Esophagus (tissue), 2 donors: ENCODE data around the gene RAP2B. TPM values are rescaled to one million over a fixed set of nuclear protein-coding genes. Genes with fewer than 3 reads are reported as not detected.
"Not testable (repeated sequence)": the region's sequence is repeated elsewhere in the genome, so short reads cannot be mapped to it uniquely, and the experiment has no call there.

ENCODE experiments used
- H3K27ac ChIP-seq, 2 donors: one replicate each; pipeline ENCODE4 v1.5.1; 2013; ENCODE audit warnings: low read depth in 2 of 2, mild to moderate bottlenecking in 2 of 2, inconsistent platforms in 1 of 2, low read length in 1 of 2, moderate library complexity in 1 of 2
- H3K27me3 ChIP-seq, 2 donors: one replicate each; pipeline ENCODE4 v1.6.1; 2013; ENCODE audit warnings: low read length in 2 of 2, control low read depth in 1 of 2, mild to moderate bottlenecking in 1 of 2; ENCODE audit not compliant: insufficient read depth in 2 of 2, control insufficient read depth in 1 of 2
- H3K36me3 ChIP-seq, 2 donors: one replicate each; pipeline ENCODE4 v1.6.1; 2013; ENCODE audit warnings: low read length in 1 of 2; ENCODE audit not compliant: control insufficient read depth in 2 of 2, insufficient read depth in 2 of 2
- H3K4me1 ChIP-seq, 2 donors: one replicate each; pipeline ENCODE4 v1.6.1; 2013; ENCODE audit warnings: low read length in 1 of 2; ENCODE audit not compliant: control insufficient read depth in 2 of 2, insufficient read depth in 2 of 2
- H3K4me3 ChIP-seq, 2 donors: one replicate each; pipeline ENCODE4 v1.5.1; 2013; ENCODE audit warnings: low read length in 2 of 2, mild to moderate bottlenecking in 2 of 2, low read depth in 1 of 2, moderate library complexity in 1 of 2
- H3K9me3 ChIP-seq, 2 donors: one replicate each; pipeline ENCODE4 v1.6.1; 2013; ENCODE audit warnings: mild to moderate bottlenecking in 2 of 2, low read depth in 1 of 2, low read length in 1 of 2, moderate library complexity in 1 of 2; ENCODE audit not compliant: control insufficient read depth in 2 of 2, insufficient read depth in 1 of 2
- WGBS, 2 donors: extraction: QIAGEN DNeasy Blood & Tissue Kit; methylation state at CpG; one replicate each; pipeline ENCODE4 v1.1.7; 2013; 5-methylcytosine and 5-hydroxymethylcytosine counted together
- polyA plus RNA-seq, 2 donors: library from polyadenylated mRNA; stranded (reverse); fragments of 200-250 nt; gene quantifications; one replicate each; pipeline ENCODE4 v1.2.3, GENCODE V29; 2013
- donor health status: healthy with polysubstance abuse.
- donor health status: Bipolar disorder and iron deficiency.

The RAP2B gene
- polyA plus RNA-seq, 2 donors, result 10.4 to 13.7 TPM

GRCh38 chr3:153182501-153183293, 20.7 kb downstream of the RAP2B start:
- 92 to 93% methylated on average over 6 of the region's 6 CpGs for WGBS, 2 donors

GRCh38 chr3:153190923-153191322, 28.9 kb downstream of the RAP2B start:
- Histone ChIP-seq H3K27me3 (no peaks in the 10 kb centered on the region), H3K9me3 (no peaks in the 10 kb centered on the region), H3K4me3 (no peak overlapping the region), H3K27ac (no peak overlapping the region), H3K4me1 (no peaks in the 10 kb centered on the region), H3K36me3 (no peaks in the 10 kb centered on the region)
- WGBS, 2 donors, result 75 to 79% methylated on average over 2 of the region's 2 CpGs

More at GRCh38 chr3:153182501-153183293, 20.7 kb downstream of the RAP2B start:
- no peaks in the 10 kb centered on the region for H3K36me3 ChIP-seq
- no peaks in the 10 kb centered on the region for H3K9me3 ChIP-seq
- no peaks in the 10 kb centered on the region for H3K27me3 ChIP-seq
- H3K4me1 ChIP-seq, result no peaks in the 10 kb centered on the region
- no peak overlapping the region for H3K4me3 ChIP-seq
- no peak overlapping the region for H3K27ac ChIP-seq

GRCh38 chr3:153192327-153192726, 30.3 kb downstream of the RAP2B start:
- Histone ChIP-seq H3K27ac (no peak overlapping the region), H3K9me3 (no peaks in the 10 kb centered on the region), H3K36me3 (no peaks in the 10 kb centered on the region), H3K4me3 (no peak overlapping the region), H3K27me3 (no peaks in the 10 kb centered on the region), H3K4me1 (no peaks in the 10 kb centered on the region)

GRCh38 chr3:153193786-153194476, 31.9 kb downstream of the RAP2B start:
- not testable (repeated sequence) for H3K9me3 ChIP-seq, H3K4me3 ChIP-seq, H3K27ac ChIP-seq, H3K4me1 ChIP-seq, H3K27me3 ChIP-seq, H3K36me3 ChIP-seq
- WGBS, 2 donors, result 96 to 97% methylated on average over 12 of the region's 12 CpGs

- H3K36me3 ChIP-seq, result no peaks in the 10 kb centered on the region
- WGBS, 2 donors, result 82 to 86% methylated on average over 5 of the region's 5 CpGs
Observed at GRCh38 chr3:153195349-153195879, 33.4 kb downstream of the RAP2B start.

GRCh38 chr3:153209596-153209995, 47.6 kb downstream of the RAP2B start:
- 59 to 61% methylated on average over 8 of the region's 8 CpGs for WGBS, 2 donors
- H3K4me3 ChIP-seq, result no peak overlapping the region
- no peaks in the 10 kb centered on the region for H3K36me3 ChIP-seq
- H3K9me3 ChIP-seq, result no peaks in the 10 kb centered on the region
- no peaks in the 10 kb centered on the region for H3K27me3 ChIP-seq
- peak overlapping the region in 1 of 2 donors; percentile 13 for H3K27ac ChIP-seq
- peaks cover 0 to 2% of the 10 kb centered on the region in 2 donors for H3K4me1 ChIP-seq

More at GRCh38 chr3:153195349-153195879, 33.4 kb downstream of the RAP2B start:
- Histone ChIP-seq H3K27me3 (no peaks in the 10 kb centered on the region), H3K4me3 (no peak overlapping the region), H3K4me1 (no peaks in the 10 kb centered on the region), H3K27ac (no peak overlapping the region), H3K9me3 (no peaks in the 10 kb centered on the region)

- H3K27ac ChIP-seq, result no peak overlapping the region
- no peaks in the 10 kb centered on the region for H3K27me3 ChIP-seq
- 41 to 43% methylated on average over 3 of the region's 3 CpGs for WGBS, 2 donors
- H3K36me3 ChIP-seq, result no peaks in the 10 kb centered on the region
- no peaks in the 10 kb centered on the region for H3K9me3 ChIP-seq
- peaks cover 0 to 2% of the 10 kb centered on the region in 2 donors for H3K4me1 ChIP-seq
- no peak overlapping the region for H3K4me3 ChIP-seq
Observed at GRCh38 chr3:153210146-153210545, 48.1 kb downstream of the RAP2B start.

GRCh38 chr3:153210660-153211059, 48.6 kb downstream of the RAP2B start:
- WGBS, 2 donors, result 84 to 89% methylated on average over 1 of the region's 1 CpG

GRCh38 chr3:153215497-153215896, 53.5 kb downstream of the RAP2B start:
- Histone ChIP-seq H3K4me1 (no peaks in the 10 kb centered on the region), H3K9me3 (no peaks in the 10 kb centered on the region), H3K27me3 (no peaks in the 10 kb centered on the region), H3K27ac (no peak overlapping the region), H3K4me3 (no peak overlapping the region), H3K36me3 (no peaks in the 10 kb centered on the region)
- WGBS, 2 donors, result 79 to 80% methylated on average over 1 of the region's 1 CpG

More at GRCh38 chr3:153210660-153211059, 48.6 kb downstream of the RAP2B start:
- peaks cover 0 to 2% of the 10 kb centered on the region in 2 donors for H3K4me1 ChIP-seq
- H3K27ac ChIP-seq, result no peak overlapping the region
- no peaks in the 10 kb centered on the region for H3K36me3 ChIP-seq
- no peaks in the 10 kb centered on the region for H3K27me3 ChIP-seq
- H3K4me3 ChIP-seq, result no peak overlapping the region
- H3K9me3 ChIP-seq, result no peaks in the 10 kb centered on the region
